HG03571 (cell line): ENCODE results near the gene CDK17.
A peak's percentile ranks its signal among the peaks of the same experiment; 100 is the strongest.
"Not testable (repeated sequence)": the region's sequence is repeated elsewhere in the genome, so short reads cannot be mapped to it uniquely, and the experiment has no call there.

ENCODE experiments used
- ATAC-seq: cut with Tn5 transposase; IDR thresholded peaks from one replicate; pipeline ENCODE4 v1.9.1; 2021; ENCODE audit not compliant: unreplicated experiment

The CDK17 gene

GRCh38 chr12:96323906-96324305 lies 76.3 kb downstream of the CDK17 start:
- no peak for ATAC-seq

GRCh38 chr12:96322720-96323119 lies 77.5 kb downstream of the CDK17 start:
- no peak for ATAC-seq

GRCh38 chr12:96321941-96322340 lies 78.3 kb downstream of the CDK17 start:
- no peak for ATAC-seq

GRCh38 chr12:96317801-96318200 lies 82.4 kb downstream of the CDK17 start:
- ATAC-seq = not testable (repeated sequence)

- ATAC-seq = not testable (repeated sequence)
Measured at GRCh38 chr12:96315741-96316481, 84.3 kb downstream of the CDK17 start.

- no peak for ATAC-seq
Measured at GRCh38 chr12:96314723-96315122, 85.5 kb downstream of the CDK17 start.

GRCh38 chr12:96313606-96314005 lies 86.6 kb downstream of the CDK17 start:
- no peak for ATAC-seq

- ATAC-seq = no peak
Measured at GRCh38 chr12:96311191-96311590, 89.0 kb downstream of the CDK17 start.

GRCh38 chr12:96310067-96310466 lies 90.2 kb downstream of the CDK17 start:
- ATAC-seq = no peak

- ATAC-seq = no peak
Measured at GRCh38 chr12:96308881-96309280, 91.4 kb downstream of the CDK17 start.

- ATAC-seq = no peak
Measured at GRCh38 chr12:96305665-96306064, 94.6 kb downstream of the CDK17 start.

GRCh38 chr12:96303653-96304052 lies 96.6 kb downstream of the CDK17 start:
- ATAC-seq = no peak

GRCh38 chr12:96302687-96303310 lies 97.4 kb downstream of the CDK17 start:
- ATAC-seq = no peak

GRCh38 chr12:96301732-96302131 lies 98.5 kb downstream of the CDK17 start:
- no peak for ATAC-seq

GRCh38 chr12:96300064-96300463 lies 100.2 kb downstream of the CDK17 start:
- ATAC-seq = no peak

- ATAC-seq = no peak
Measured at GRCh38 chr12:96297504-96297903, 102.7 kb downstream of the CDK17 start.

- ATAC-seq = no peak
Measured at GRCh38 chr12:96295532-96296160, 104.6 kb downstream of the CDK17 start.

GRCh38 chr12:96294831-96295230 lies 105.4 kb downstream of the CDK17 start:
- no peak for ATAC-seq

GRCh38 chr12:96293093-96293492 lies 107.1 kb downstream of the CDK17 start:
- no peak for ATAC-seq

GRCh38 chr12:96289067-96289466 lies 111.2 kb downstream of the CDK17 start:
- no peak for ATAC-seq

- ATAC-seq = no peak
Measured at GRCh38 chr12:96285158-96285557, 115.1 kb downstream of the CDK17 start.

GRCh38 chr12:96274331-96274730 lies 125.9 kb downstream of the CDK17 start:
- ATAC-seq = peak; percentile 55
